IgD-negative memory B cell (primary cell): Measurements from ENCODE around the gene RBP5. TPM values are rescaled to one million over a fixed set of nuclear protein-coding genes. Genes with fewer than 3 reads are reported as not detected.

Experiments used
- H3K27ac Mint-ChIP-seq, 3 donors: one replicate each; pipeline ENCODE4 v1.8.0; 2020 to 2022; ENCODE audit warnings: mild to moderate bottlenecking in 3 of 3, mixed read lengths in 3 of 3, moderate library complexity in 1 of 3
- H3K27me3 Mint-ChIP-seq: one replicate; pipeline ENCODE4 v1.8.0; 2021; ENCODE audit warnings: mixed read lengths
- H3K36me3 Mint-ChIP-seq: one replicate; pipeline ENCODE4 v1.8.0; 2020; ENCODE audit warnings: mild to moderate bottlenecking, mixed read lengths
- H3K4me1 Mint-ChIP-seq, 3 donors: one replicate each; pipeline ENCODE4 v1.8.0; 2020 to 2022; ENCODE audit warnings: mixed read lengths in 3 of 3, mild to moderate bottlenecking in 1 of 3
- H3K4me3 Mint-ChIP-seq, 4 donors: one replicate each; pipeline ENCODE4 v1.8.0; 2020 to 2022; ENCODE audit warnings: mild to moderate bottlenecking in 4 of 4, mixed read lengths in 4 of 4, moderate library complexity in 3 of 4
- H3K9me3 Mint-ChIP-seq, 3 donors: one replicate each; pipeline ENCODE4 v1.8.0; 2020 to 2021; ENCODE audit warnings: mixed read lengths in 3 of 3, mild to moderate bottlenecking in 1 of 3
- polyA plus RNA-seq: library from polyadenylated mRNA; unstranded; fragments of 300-500 nt; fragmentation: Illumina TruSeq; gene quantifications from one replicate; pipeline ENCODE4 v1.2.3, GENCODE V29; 2021

Gene RBP5
- polyA plus RNA-seq, 1 donor from 2014 or later: not detected

DNA sequence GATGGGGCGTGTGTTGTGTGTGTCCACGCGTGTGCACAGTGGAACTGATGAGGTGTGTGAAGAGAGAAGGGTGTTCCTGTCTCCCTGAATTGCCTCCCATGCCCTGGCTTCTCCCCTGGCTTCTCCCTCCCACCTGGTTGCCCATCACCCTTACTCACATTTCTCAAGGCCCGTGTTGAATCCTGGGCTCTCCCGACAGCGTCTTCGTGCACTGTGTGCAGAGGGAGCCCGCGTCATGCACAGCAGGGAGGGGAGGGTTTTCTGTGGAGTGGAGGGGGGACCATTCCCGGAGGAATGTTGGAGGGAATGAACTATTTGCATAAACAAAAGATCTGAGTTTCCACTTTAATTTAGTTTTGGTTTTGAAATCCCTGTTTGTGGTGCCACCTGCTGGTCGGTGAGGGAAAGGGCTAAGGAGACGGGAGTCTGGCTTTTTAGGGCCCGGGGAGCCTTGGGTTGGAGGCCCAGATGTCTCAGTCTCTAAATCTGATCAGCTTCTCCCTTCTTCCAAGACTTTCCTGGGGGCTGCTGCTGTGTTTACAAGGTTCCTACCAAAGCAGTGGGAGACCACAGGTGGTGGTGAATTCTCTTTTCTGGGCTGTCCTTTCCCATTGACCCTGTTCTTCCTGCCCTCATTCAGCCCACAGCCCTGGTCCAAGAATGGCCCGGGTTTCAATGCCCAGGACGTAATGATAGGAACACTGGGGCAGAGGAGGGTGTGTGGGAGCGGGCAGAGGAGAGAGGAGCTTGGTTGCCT lies 36.3 kb downstream of the RBP5 start, which contains the start of gene C1R:
Gene C1R (minus strand): TSS at position 217 of the 757 bp plus-strand sequence. CDS start 57 bp downstream, at position 160.
- Mint-ChIP-seq H3K27me3 (no peaks in the 10 kb centered on the region), H3K4me1 (peaks cover 0 to 5% (median 5%) of the 10 kb centered on the region in 3 donors), H3K4me3 (peak within 1 kb of the TSS in 3 of 4 donors; percentile 79 to 92 (median 88)), H3K27ac (peak within 1 kb of the TSS in 1 of 3 donors; percentile 62), H3K9me3 (no peaks in the 10 kb centered on the region), H3K36me3 (no peaks in the 10 kb centered on the region)

DNA sequence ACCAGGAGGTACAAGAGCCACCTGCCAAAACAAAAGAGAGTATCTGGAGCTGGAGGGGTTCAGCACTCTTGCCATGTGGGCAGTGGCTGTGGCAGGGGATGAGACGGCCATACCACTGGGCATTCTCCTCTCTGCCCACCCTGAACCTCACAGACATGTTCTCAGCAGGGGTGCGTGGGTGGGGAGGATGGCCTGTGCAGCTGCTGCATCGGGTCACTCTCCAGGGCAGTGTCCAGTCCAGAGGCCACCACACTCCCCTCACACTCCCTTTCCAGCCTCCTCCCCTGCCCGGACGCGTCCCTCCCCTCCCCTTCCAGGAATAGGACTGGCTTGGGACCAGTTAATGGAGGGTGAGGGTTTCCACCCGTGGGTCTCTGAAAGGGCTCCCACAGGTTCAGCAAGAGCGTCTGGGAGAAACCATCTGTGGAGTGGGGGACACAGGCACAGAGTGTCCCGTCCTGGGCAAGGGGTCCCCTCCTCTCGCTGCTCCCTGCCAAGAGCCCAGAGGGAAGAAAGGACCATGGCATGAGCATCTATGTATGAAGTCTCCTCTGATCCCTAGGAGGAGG lies 36.9 kb downstream of the RBP5 start:
- Mint-ChIP-seq H3K36me3 (no peaks in the 10 kb centered on the region), H3K4me1 (peaks cover 0 to 5% (median 5%) of the 10 kb centered on the region in 3 donors), H3K27ac (no peak overlapping the region), H3K9me3 (no peaks in the 10 kb centered on the region), H3K27me3 (no peaks in the 10 kb centered on the region), H3K4me3 (peak overlapping the region in 3 of 4 donors; percentile 79 to 92 (median 88))

- Mint-ChIP-seq H3K4me3 (no peak overlapping the region), H3K27ac (no peak overlapping the region), H3K9me3 (no peaks in the 10 kb centered on the region), H3K4me1 (peaks cover 0 to 5% (median 5%) of the 10 kb centered on the region in 3 donors), H3K27me3 (no peaks in the 10 kb centered on the region), H3K36me3 (no peaks in the 10 kb centered on the region)
These were observed 37.5 kb downstream of the RBP5 start for GRCh38 chr12:7091171-7091570.

GRCh38 chr12:7090222-7090998 lies 38.3 kb downstream of the RBP5 start:
- H3K4me3 Mint-ChIP-seq: no peak overlapping the region
- no peaks in the 10 kb centered on the region for H3K9me3 Mint-ChIP-seq
- no peaks in the 10 kb centered on the region for H3K27me3 Mint-ChIP-seq
- no peak overlapping the region for H3K27ac Mint-ChIP-seq
- no peaks in the 10 kb centered on the region for H3K36me3 Mint-ChIP-seq
- peaks cover 0 to 5% (median 5%) of the 10 kb centered on the region in 3 donors for H3K4me1 Mint-ChIP-seq

- peak overlapping the region in 1 of 3 donors; percentile 46 for H3K27ac Mint-ChIP-seq
- no peaks in the 10 kb centered on the region for H3K9me3 Mint-ChIP-seq
- H3K4me3 Mint-ChIP-seq: no peak overlapping the region
- H3K27me3 Mint-ChIP-seq: no peaks in the 10 kb centered on the region
- peaks cover 0 to 5% (median 5%) of the 10 kb centered on the region in 3 donors for H3K4me1 Mint-ChIP-seq
- H3K36me3 Mint-ChIP-seq: no peaks in the 10 kb centered on the region
These were observed 39.4 kb downstream of the RBP5 start for GRCh38 chr12:7089196-7089871.

DNA sequence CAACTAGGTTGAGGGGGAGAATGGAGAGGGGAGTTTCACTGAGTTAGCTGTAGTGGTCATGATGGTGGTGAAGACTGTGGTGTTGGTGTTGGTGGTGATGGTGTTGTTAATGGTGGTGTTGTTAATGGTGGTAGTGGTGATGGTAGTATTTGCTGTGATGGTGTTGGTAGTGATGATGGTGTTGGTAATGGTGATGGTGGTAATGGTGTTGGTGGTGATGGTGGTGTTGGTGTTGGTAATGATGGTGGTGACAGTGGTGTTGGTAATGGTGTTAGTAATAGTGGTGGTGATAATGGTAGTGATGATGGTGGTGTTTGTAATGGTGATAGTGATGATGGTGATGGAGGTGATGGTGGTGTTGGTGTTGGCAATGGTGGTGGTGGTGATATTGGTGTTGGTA lies 45.6 kb downstream of the RBP5 start:
- Mint-ChIP-seq H3K4me3 (no peak overlapping the region), H3K9me3 (peaks cover 1 to 4% (median 3%) of the 10 kb centered on the region in 3 donors), H3K27me3 (no peaks in the 10 kb centered on the region), H3K27ac (no peak overlapping the region), H3K4me1 (no peaks in the 10 kb centered on the region), H3K36me3 (no peaks in the 10 kb centered on the region)

GRCh38 chr12:7081037-7081436 lies 47.7 kb downstream of the RBP5 start:
- no peak overlapping the region for H3K27ac Mint-ChIP-seq
- no peaks in the 10 kb centered on the region for H3K36me3 Mint-ChIP-seq
- no peaks in the 10 kb centered on the region for H3K4me1 Mint-ChIP-seq
- peaks cover 1 to 4% (median 3%) of the 10 kb centered on the region in 3 donors for H3K9me3 Mint-ChIP-seq
- H3K4me3 Mint-ChIP-seq: no peak overlapping the region
- H3K27me3 Mint-ChIP-seq: no peaks in the 10 kb centered on the region

DNA sequence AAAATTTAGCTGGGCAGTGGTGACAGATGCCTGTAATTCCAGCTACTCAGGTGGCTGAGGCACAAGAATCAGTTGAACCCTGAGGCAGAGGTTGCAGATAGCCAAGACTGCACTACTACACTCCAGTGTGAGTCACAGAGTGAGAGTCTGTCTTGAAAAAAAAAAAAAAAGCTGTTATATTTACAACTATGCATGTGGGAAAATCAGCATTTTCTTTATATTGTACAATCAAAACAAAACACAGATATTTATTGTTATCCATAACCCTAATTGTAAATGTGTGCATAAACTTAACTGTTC lies 48.9 kb downstream of the RBP5 start:
- Mint-ChIP-seq H3K27ac (no peak overlapping the region), H3K4me1 (no peaks in the 10 kb centered on the region), H3K27me3 (peaks cover 4% of the 10 kb centered on the region), H3K4me3 (no peak overlapping the region), H3K9me3 (peaks cover 1 to 4% (median 3%) of the 10 kb centered on the region in 3 donors), H3K36me3 (no peaks in the 10 kb centered on the region)

DNA sequence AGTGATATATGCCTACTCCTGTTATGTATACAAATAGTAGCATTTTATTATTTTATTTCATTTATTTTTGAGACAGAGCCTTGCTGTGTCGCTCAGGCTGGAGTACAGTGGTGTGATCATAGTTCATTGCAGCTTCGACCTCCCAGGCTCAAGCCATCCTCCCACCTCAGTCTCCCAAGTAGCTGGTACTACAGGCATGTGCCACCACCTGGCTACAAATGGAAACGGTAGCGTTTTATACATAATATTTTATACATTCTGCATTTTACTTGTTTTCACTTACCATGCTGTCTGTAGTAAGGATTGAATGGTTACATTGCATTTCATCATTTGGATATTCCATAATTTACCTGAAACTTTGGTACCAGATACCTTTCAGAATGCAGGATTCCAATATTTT lies 50.5 kb downstream of the RBP5 start:
- Mint-ChIP-seq H3K27ac (no peak overlapping the region), H3K9me3 (peaks cover under 1 to 2% (median 2%) of the 10 kb centered on the region in 3 donors), H3K4me3 (no peak overlapping the region), H3K27me3 (peaks cover 4% of the 10 kb centered on the region), H3K4me1 (no peaks in the 10 kb centered on the region), H3K36me3 (no peaks in the 10 kb centered on the region)

- no peak overlapping the region for H3K27ac Mint-ChIP-seq
- no peaks in the 10 kb centered on the region for H3K36me3 Mint-ChIP-seq
- no peaks in the 10 kb centered on the region for H3K4me1 Mint-ChIP-seq
- peaks cover 10% of the 10 kb centered on the region for H3K27me3 Mint-ChIP-seq
- H3K4me3 Mint-ChIP-seq: no peak overlapping the region
- no peaks in the 10 kb centered on the region for H3K9me3 Mint-ChIP-seq
These were observed 52.2 kb downstream of the RBP5 start for GRCh38 chr12:7076493-7076892.

GRCh38 chr12:7075939-7076338 lies 52.8 kb downstream of the RBP5 start:
- H3K36me3 Mint-ChIP-seq: no peaks in the 10 kb centered on the region
- H3K27me3 Mint-ChIP-seq: peaks cover 10% of the 10 kb centered on the region
- no peak overlapping the region for H3K4me3 Mint-ChIP-seq
- H3K9me3 Mint-ChIP-seq: no peaks in the 10 kb centered on the region
- H3K27ac Mint-ChIP-seq: no peak overlapping the region
- H3K4me1 Mint-ChIP-seq: no peaks in the 10 kb centered on the region

- Mint-ChIP-seq H3K4me3 (no peak overlapping the region), H3K9me3 (no peaks in the 10 kb centered on the region), H3K36me3 (no peaks in the 10 kb centered on the region), H3K27ac (peak overlapping the region in 1 of 3 donors; percentile 32), H3K27me3 (peaks cover 10% of the 10 kb centered on the region), H3K4me1 (no peaks in the 10 kb centered on the region)
These were observed 53.2 kb downstream of the RBP5 start for GRCh38 chr12:7075518-7075917.

- H3K27ac Mint-ChIP-seq: no peak overlapping the region
- H3K27me3 Mint-ChIP-seq: peaks cover 15% of the 10 kb centered on the region
- no peaks in the 10 kb centered on the region for H3K9me3 Mint-ChIP-seq
- H3K36me3 Mint-ChIP-seq: no peaks in the 10 kb centered on the region
- no peaks in the 10 kb centered on the region for H3K4me1 Mint-ChIP-seq
- no peak overlapping the region for H3K4me3 Mint-ChIP-seq
These were observed 54.7 kb downstream of the RBP5 start for GRCh38 chr12:7073946-7074345.
